HG02870 (cell line): ENCODE results near the gene SOX6.

ENCODE experiments used
- ATAC-seq: cut with Tn5 transposase; IDR thresholded peaks from one replicate; pipeline ENCODE4 v1.9.1; 2021; ENCODE audit warnings: mild to moderate bottlenecking, moderate library complexity; ENCODE audit not compliant: unreplicated experiment

The SOX6 gene

GRCh38 chr11:15970506-15971214 is 385.7 kb downstream of the SOX6 start:
- no peak for ATAC-seq

- ATAC-seq: peak; percentile 56
Measured at GRCh38 chr11:15969701-15970329, 386.5 kb downstream of the SOX6 start.

GRCh38 chr11:15969281-15969680 is 387.1 kb downstream of the SOX6 start:
- ATAC-seq: peak; percentile 49

GRCh38 chr11:15968461-15969130 is 387.8 kb downstream of the SOX6 start:
- ATAC-seq: no peak

GRCh38 chr11:15967966-15968365 is 388.4 kb downstream of the SOX6 start:
- no peak for ATAC-seq

GRCh38 chr11:15967166-15967565 is 389.2 kb downstream of the SOX6 start:
- ATAC-seq: no peak

GRCh38 chr11:15965562-15966250 is 390.6 kb downstream of the SOX6 start:
- ATAC-seq: no peak

GRCh38 chr11:15963266-15963665 is 393.1 kb downstream of the SOX6 start:
- no peak for ATAC-seq

GRCh38 chr11:15958910-15959309 is 397.4 kb downstream of the SOX6 start:
- no peak for ATAC-seq

GRCh38 chr11:15957234-15957633 is 399.1 kb downstream of the SOX6 start:
- no peak for ATAC-seq

- ATAC-seq: no peak
Measured at GRCh38 chr11:15956302-15956701, 400.0 kb downstream of the SOX6 start.

- ATAC-seq: no peak
Measured at GRCh38 chr11:15955595-15955994, 400.8 kb downstream of the SOX6 start.

- ATAC-seq: no peak
Measured at GRCh38 chr11:15947681-15948648, 408.4 kb downstream of the SOX6 start.

GRCh38 chr11:15945726-15946125 is 410.6 kb downstream of the SOX6 start:
- ATAC-seq: no peak

GRCh38 chr11:15944460-15944859 is 411.9 kb downstream of the SOX6 start:
- ATAC-seq: no peak

GRCh38 chr11:15943418-15944197 is 412.7 kb downstream of the SOX6 start:
- ATAC-seq: no peak

- no peak for ATAC-seq
Measured at GRCh38 chr11:15942936-15943335, 413.4 kb downstream of the SOX6 start.

- no peak for ATAC-seq
Measured at GRCh38 chr11:15942126-15942525, 414.2 kb downstream of the SOX6 start.

GRCh38 chr11:15941206-15941770 is 415.1 kb downstream of the SOX6 start:
- peak; percentile 57 for ATAC-seq
